ENCODE measurements around the gene LTBP1.

DNA sequence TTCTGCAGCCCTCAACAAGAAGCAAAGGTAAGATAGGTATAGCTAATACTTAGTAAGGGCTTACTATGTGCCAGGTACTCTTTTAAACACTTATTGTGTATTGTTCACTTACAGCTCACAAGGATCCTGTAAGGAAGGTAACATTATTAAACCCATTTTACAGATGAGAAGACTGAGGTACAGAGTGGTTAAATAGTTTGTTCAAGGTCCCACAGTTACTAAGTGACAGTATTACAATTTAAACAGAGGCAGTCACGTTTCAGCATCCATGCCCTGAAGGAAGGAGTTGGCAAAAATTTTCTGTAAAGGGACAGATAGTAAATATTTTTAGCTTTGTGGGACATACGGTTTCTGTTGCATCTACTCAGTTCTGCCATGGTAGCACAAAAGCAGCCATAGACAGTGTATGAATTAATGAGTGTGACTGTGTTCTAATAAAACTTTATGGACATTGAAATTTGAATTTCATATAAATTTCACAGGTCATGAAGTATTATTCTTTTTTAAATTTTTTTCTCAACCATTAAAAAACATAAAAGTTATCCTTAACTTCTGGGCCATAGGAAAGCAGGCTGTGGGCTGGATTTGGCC is 75.7 kb downstream of the LTBP1 start:
- TF ChIP-seq CTCF (conservative IDR thresholded peaks at IDR 0.05; ENCODE audit: low read depth, low read length) (no peak), EZH2 (IDR thresholded peaks at IDR 0.05; ENCODE audit: borderline replicate concordance, low read depth, low read length, poor library complexity, severe bottlenecking) (no peak)
